ENCODE results near the gene PTK6. TPM values are rescaled to one million over a fixed set of nuclear protein-coding genes. Genes with fewer than 3 reads are reported as not detected.

The PTK6 gene
- total and polyA plus RNA-seq, 2 donors (not counting 1 experiment from before 2014, with no cell fraction given), result 0.17 TPM; not detected in 1

DNA sequence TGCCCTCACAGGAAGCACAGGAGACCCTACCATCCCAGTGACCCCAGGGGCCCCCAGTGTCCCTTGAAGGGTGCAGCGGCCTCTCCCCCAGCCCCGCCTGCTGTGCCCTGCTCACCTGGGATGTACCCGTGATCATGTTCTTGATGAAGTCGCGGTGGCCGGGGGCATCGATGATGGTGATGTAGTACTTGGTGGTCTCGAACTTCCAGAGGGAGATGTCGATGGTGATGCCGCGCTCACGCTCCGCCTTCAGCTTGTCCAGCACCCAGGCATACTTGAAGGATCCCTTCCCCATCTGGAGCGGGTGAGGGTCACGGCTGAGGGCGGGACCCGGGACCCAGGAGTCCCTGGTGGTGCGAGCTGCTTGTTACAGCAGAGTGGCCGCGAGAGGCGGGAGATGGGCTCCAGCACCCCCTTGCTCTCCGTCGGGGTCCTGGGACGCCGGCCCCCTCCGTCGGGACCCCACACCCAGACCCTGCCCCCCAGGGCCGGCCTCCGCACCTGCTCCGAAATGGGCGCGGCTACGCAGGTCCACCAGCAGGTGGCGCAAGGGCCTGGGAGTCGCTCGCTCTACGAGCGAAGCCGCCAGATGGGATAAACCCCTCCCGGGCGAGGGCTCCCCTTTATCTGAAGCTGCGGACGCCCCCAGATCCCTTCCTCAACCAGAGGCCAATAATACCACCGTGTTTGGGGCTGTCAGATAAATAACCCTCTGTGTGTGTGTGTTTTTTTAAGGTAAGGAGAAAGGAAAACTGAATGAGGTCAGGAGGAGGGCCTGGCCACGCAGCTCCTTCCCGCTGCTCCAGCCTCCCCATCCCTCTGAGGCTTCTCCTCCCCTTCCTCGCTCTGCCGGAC, 41.2 kb downstream of the PTK6 start:
- Histone ChIP-seq H3K79me2 (ENCODE audit: control insufficient read depth, insufficient read depth, low read length) (no peaks in the 10 kb centered on the region), H3K27me3 (ENCODE audit: control insufficient read depth, insufficient read depth, low read length) (peaks cover 5% of the 10 kb centered on the region), H2AFZ (ENCODE audit: low read length) (no peak overlapping the region), H3K9ac (ENCODE audit: insufficient read depth, low read length) (no peak overlapping the region), H3K4me3 (replicated peaks in 1 of 4; ENCODE audit: control extremely low read depth in 1 of 4, insufficient read depth in 1 of 4, low read depth in 3 of 4, low read length in 4 of 4) (peak overlapping the region in 2 of 4 experiments; percentile 3 to 33), H3K36me3 (ENCODE audit: control insufficient read depth, insufficient read depth, low read length) (no peaks in the 10 kb centered on the region), H3K9me3 (ENCODE audit: control insufficient read depth, insufficient read depth, low read depth, low read length) (no peaks in the 10 kb centered on the region), H3K4me2 (ENCODE audit: extremely low read depth, insufficient read depth, low read length) (no peak overlapping the region), H3K4me1 (ENCODE audit: control insufficient read depth, extremely low read depth, insufficient read depth, low read length) (no peaks in the 10 kb centered on the region), H4K20me1 (ENCODE audit: control insufficient read depth, extremely low read depth, insufficient read depth, low read length) (no peaks in the 10 kb centered on the region), H3K27ac (ENCODE audit: insufficient read depth, low read length) (no peak overlapping the region)
- peak; percentile 18 to 43 for DNase-seq (ENCODE audit: low read depth in 2 of 2)
- TF ChIP-seq CTCF (conservative IDR thresholded peaks at IDR 0.05 in 1 of 2, IDR thresholded peaks at IDR 0.05 in 1 of 2; ENCODE audit: low read depth in 1 of 2, low read length in 2 of 2) (peak; percentile 69 to 80), EZH2 (IDR thresholded peaks at IDR 0.05; ENCODE audit: low read length, missing control alignments) (no peak)

- no peaks in the 10 kb centered on the region for H3K4me1 ChIP-seq (ENCODE audit: control insufficient read depth, extremely low read depth, insufficient read depth, low read length)
- no peak for TF ChIP-seq EZH2 (IDR thresholded peaks at IDR 0.05; ENCODE audit: low read length, missing control alignments)
- no peak for TF ChIP-seq CTCF (conservative IDR thresholded peaks at IDR 0.05 in 1 of 2, IDR thresholded peaks at IDR 0.05 in 1 of 2; ENCODE audit: low read depth in 1 of 2, low read length in 2 of 2)
- no peak overlapping the region for H3K27ac ChIP-seq (ENCODE audit: insufficient read depth, low read length)
- H3K9ac ChIP-seq (ENCODE audit: insufficient read depth, low read length), result no peak overlapping the region
- H4K20me1 ChIP-seq (ENCODE audit: control insufficient read depth, extremely low read depth, insufficient read depth, low read length), result no peaks in the 10 kb centered on the region
- H3K4me3 ChIP-seq (replicated peaks in 1 of 4; ENCODE audit: control extremely low read depth in 1 of 4, insufficient read depth in 1 of 4, low read depth in 3 of 4, low read length in 4 of 4), result no peak overlapping the region
- H3K9me3 ChIP-seq (ENCODE audit: control insufficient read depth, insufficient read depth, low read depth, low read length), result no peaks in the 10 kb centered on the region
- no peak for DNase-seq (ENCODE audit: low read depth in 2 of 2)
- H3K36me3 ChIP-seq (ENCODE audit: control insufficient read depth, insufficient read depth, low read length), result no peaks in the 10 kb centered on the region
- H3K79me2 ChIP-seq (ENCODE audit: control insufficient read depth, insufficient read depth, low read length), result no peaks in the 10 kb centered on the region
- no peak overlapping the region for H3K4me2 ChIP-seq (ENCODE audit: extremely low read depth, insufficient read depth, low read length)
- no peak overlapping the region for H2AFZ ChIP-seq (ENCODE audit: low read length)
- H3K27me3 ChIP-seq (ENCODE audit: control insufficient read depth, insufficient read depth, low read length), result peaks cover 5% of the 10 kb centered on the region
Observed at GRCh38 chr20:63495167-63495720, 41.9 kb downstream of the PTK6 start.

- Histone ChIP-seq H3K4me1 (ENCODE audit: control insufficient read depth, extremely low read depth, insufficient read depth, low read length) (no peaks in the 10 kb centered on the region), H4K20me1 (ENCODE audit: control insufficient read depth, extremely low read depth, insufficient read depth, low read length) (no peaks in the 10 kb centered on the region), H3K79me2 (ENCODE audit: control insufficient read depth, insufficient read depth, low read length) (no peaks in the 10 kb centered on the region), H3K9me3 (ENCODE audit: control insufficient read depth, insufficient read depth, low read depth, low read length) (no peaks in the 10 kb centered on the region), H3K9ac (ENCODE audit: insufficient read depth, low read length) (no peak overlapping the region), H3K36me3 (ENCODE audit: control insufficient read depth, insufficient read depth, low read length) (no peaks in the 10 kb centered on the region), H3K4me2 (ENCODE audit: extremely low read depth, insufficient read depth, low read length) (no peak overlapping the region), H3K27ac (ENCODE audit: insufficient read depth, low read length) (no peak overlapping the region), H3K4me3 (replicated peaks in 1 of 4; ENCODE audit: control extremely low read depth in 1 of 4, insufficient read depth in 1 of 4, low read depth in 3 of 4, low read length in 4 of 4) (no peak overlapping the region), H3K27me3 (ENCODE audit: control insufficient read depth, insufficient read depth, low read length) (peaks cover 4% of the 10 kb centered on the region), H2AFZ (ENCODE audit: low read length) (no peak overlapping the region)
- TF ChIP-seq CTCF (conservative IDR thresholded peaks at IDR 0.05 in 1 of 2, IDR thresholded peaks at IDR 0.05 in 1 of 2; ENCODE audit: low read depth in 1 of 2, low read length in 2 of 2) (no peak), EZH2 (IDR thresholded peaks at IDR 0.05; ENCODE audit: low read length, missing control alignments) (no peak)
- no peak for DNase-seq (ENCODE audit: low read depth in 2 of 2)
Observed at GRCh38 chr20:63494420-63495166, 42.6 kb downstream of the PTK6 start.

All from fibroblast of lung (primary cell).